Tibial nerve (tissue), 3 donors: Measurements from ENCODE around the gene TEP1.

ENCODE experiments used
- CTCF ChIP-seq, 5 experiments: fragments of 200-600 bp in 3 of 5; fragments of 450-650 bp in 2 of 5; sonication (generic) in 3 of 5; IDR thresholded peaks; one replicate each; pipeline ENCODE4 v1.5.1; 2016 to 2019; ENCODE audit warnings: antibody characterized with exemption in 5 of 5, mild to moderate bottlenecking in 3 of 5, moderate library complexity in 2 of 5
- POLR2A ChIP-seq, 2 donors: fragments of 450-650 bp; IDR thresholded peaks; one replicate each; pipeline ENCODE4 v1.6.1; 2017; ENCODE audit warnings: antibody characterized with exemption in 2 of 2, mild to moderate bottlenecking in 2 of 2, moderate library complexity in 2 of 2

GRCh38 chr14:20388159-20388558 lies 25.1 kb downstream of the TEP1 start:
- TF ChIP-seq CTCF (IDR thresholded peaks at IDR 0.05) (no peak), POLR2A (IDR thresholded peaks at IDR 0.05) (no peak)
